ENCODE measurements around the gene SLIT3. TPM values are rescaled to one million over a fixed set of nuclear protein-coding genes. Genes with fewer than 3 reads are reported as not detected.

The SLIT3 gene
- total RNA-seq, 1 experiment from 2014 or later = 0.44 TPM

GRCh38 chr5:169244812-169245211 lies 56.1 kb downstream of the SLIT3 start:
- Histone ChIP-seq H3K4me1 (ENCODE audit: insufficient read depth, low read length) (no peaks in the 10 kb centered on the region), H3K4me2 (ENCODE audit: low read length) (no peak overlapping the region), H4K20me1 (ENCODE audit: low read length) (no peaks in the 10 kb centered on the region), H3K27ac (ENCODE audit: low read length) (no peak overlapping the region), H2AFZ (ENCODE audit: low read length) (no peak overlapping the region), H3K36me3 (ENCODE audit: low read depth, low read length) (no peaks in the 10 kb centered on the region), H3F3A (ENCODE audit: low read length, unreplicated experiment) (no peaks in the 10 kb centered on the region), H3K79me2 (ENCODE audit: low read length) (no peaks in the 10 kb centered on the region), H3K9me3 (ENCODE audit: low read length) (no peaks in the 10 kb centered on the region), H3K4me3 (ENCODE audit: low read length) (no peak overlapping the region), H3K9me2 (replicated peaks; ENCODE audit: low read length) (no peaks in the 10 kb centered on the region), H3K27me3 (ENCODE audit: low read length) (peaks cover 55% of the 10 kb centered on the region), H3K9ac (ENCODE audit: low read length) (no peak overlapping the region)
- CTCF ChIA-PET = no interaction called here
- POLR2A ChIA-PET (ENCODE audit: unreplicated experiment) = no interaction called here
- intact Hi-C loops (cut with micrococcal nuclease) = no loop called here
- BruUV-seq (replicated peaks) = no TSS peak
- ATAC-seq (no peak), DNase-seq (no peak)
- TF ChIP-seq EZH2 (IDR thresholded peaks at IDR 0.05; ENCODE audit: low read length, unreplicated experiment) (no peak), EZH2phosphoT487 (IDR thresholded peaks at IDR 0.05; ENCODE audit: borderline replicate concordance, low read length) (no peak), CTCF (conservative IDR thresholded peaks at IDR 0.05; ENCODE audit: low read depth, low read length) (no peak)

- ChIA-PET CTCF (no interaction called here), POLR2A (ENCODE audit: unreplicated experiment) (no interaction called here)
- no peak overlapping the region for H3K27ac ChIP-seq (ENCODE audit: low read length)
- H3K36me3 ChIP-seq (ENCODE audit: low read depth, low read length) = no peaks in the 10 kb centered on the region
- no peak for DNase-seq
- H2AFZ ChIP-seq (ENCODE audit: low read length) = no peak overlapping the region
- no peak overlapping the region for H3K4me3 ChIP-seq (ENCODE audit: low read length)
- H3K27me3 ChIP-seq (ENCODE audit: low read length) = peaks cover 48% of the 10 kb centered on the region
- no peak for ATAC-seq
- no peaks in the 10 kb centered on the region for H3F3A ChIP-seq (ENCODE audit: low read length, unreplicated experiment)
- no peak overlapping the region for H3K4me2 ChIP-seq (ENCODE audit: low read length)
- no peaks in the 10 kb centered on the region for H3K9me2 ChIP-seq (replicated peaks; ENCODE audit: low read length)
- BruUV-seq (replicated peaks) = no TSS peak
- H3K4me1 ChIP-seq (ENCODE audit: insufficient read depth, low read length) = no peaks in the 10 kb centered on the region
- no peaks in the 10 kb centered on the region for H3K79me2 ChIP-seq (ENCODE audit: low read length)
- H4K20me1 ChIP-seq (ENCODE audit: low read length) = no peaks in the 10 kb centered on the region
- no peak for TF ChIP-seq EZH2phosphoT487 (IDR thresholded peaks at IDR 0.05; ENCODE audit: borderline replicate concordance, low read length)
- TF ChIP-seq CTCF (conservative IDR thresholded peaks at IDR 0.05; ENCODE audit: low read depth, low read length) = no peak
- TF ChIP-seq EZH2 (IDR thresholded peaks at IDR 0.05; ENCODE audit: low read length, unreplicated experiment) = no peak
- H3K9ac ChIP-seq (ENCODE audit: low read length) = no peak overlapping the region
- H3K9me3 ChIP-seq (ENCODE audit: low read length) = no peaks in the 10 kb centered on the region
- intact Hi-C loops (cut with micrococcal nuclease) = no loop called here
These were observed 57.1 kb downstream of the SLIT3 start for GRCh38 chr5:169243651-169244422.

GRCh38 chr5:169242849-169243186 lies 58.1 kb downstream of the SLIT3 start:
- intact Hi-C loops (cut with micrococcal nuclease) = no loop called here
- CTCF ChIA-PET = no interaction called here

More at GRCh38 chr5:169242849-169243186, 58.1 kb downstream of the SLIT3 start:
- DNase-seq (no peak), ATAC-seq (no peak)
- no peak overlapping the region for H3K4me3 ChIP-seq (ENCODE audit: low read length)
- H3K9me2 ChIP-seq (replicated peaks; ENCODE audit: low read length) = no peaks in the 10 kb centered on the region
- no peak for TF ChIP-seq CTCF (conservative IDR thresholded peaks at IDR 0.05; ENCODE audit: low read depth, low read length)
- no peak for TF ChIP-seq EZH2 (IDR thresholded peaks at IDR 0.05; ENCODE audit: low read length, unreplicated experiment)
- TF ChIP-seq EZH2phosphoT487 (IDR thresholded peaks at IDR 0.05; ENCODE audit: borderline replicate concordance, low read length) = no peak
- no peak overlapping the region for H3K27ac ChIP-seq (ENCODE audit: low read length)
- H4K20me1 ChIP-seq (ENCODE audit: low read length) = no peaks in the 10 kb centered on the region
- H2AFZ ChIP-seq (ENCODE audit: low read length) = no peak overlapping the region
- H3K4me1 ChIP-seq (ENCODE audit: insufficient read depth, low read length) = no peaks in the 10 kb centered on the region
- no TSS peak for BruUV-seq (replicated peaks)
- H3K79me2 ChIP-seq (ENCODE audit: low read length) = no peaks in the 10 kb centered on the region
- peaks cover 38% of the 10 kb centered on the region for H3K27me3 ChIP-seq (ENCODE audit: low read length)
- H3K4me2 ChIP-seq (ENCODE audit: low read length) = no peak overlapping the region
- POLR2A ChIA-PET (ENCODE audit: unreplicated experiment) = no interaction called here
- H3K36me3 ChIP-seq (ENCODE audit: low read depth, low read length) = no peaks in the 10 kb centered on the region
- no peaks in the 10 kb centered on the region for H3F3A ChIP-seq (ENCODE audit: low read length, unreplicated experiment)
- no peaks in the 10 kb centered on the region for H3K9me3 ChIP-seq (ENCODE audit: low read length)
- no peak overlapping the region for H3K9ac ChIP-seq (ENCODE audit: low read length)

All from PC-3 (cell line).